Prostate gland (tissue), 2 donors: ENCODE measurements around the gene TUNAR. TPM values are rescaled to one million over a fixed set of nuclear protein-coding genes. Genes with fewer than 3 reads are reported as not detected.

Experiments
- DNase-seq: peaks from one replicate; pipeline ENCODE4 v3.0.0-alpha.2; 2019; ENCODE audit warnings: low spot score
- H3K27ac ChIP-seq, 2 donors: fragments of 200-600 bp; sonication (generic); 2 replicates each; pipeline ENCODE4 v1.5.1; 2017 to 2019
- H3K27me3 ChIP-seq: fragments of 200-600 bp; sonication (generic); replicated peaks from 2 replicates; pipeline ENCODE4 v1.5.1; 2019; ENCODE audit not compliant: insufficient read depth
- H3K36me3 ChIP-seq, 2 donors: fragments of 200-600 bp; sonication (generic); 1 replicate in 1 of 2; 2 replicates in 1 of 2; pipeline versions ENCODE4 v1.5.1 to v1.8.1; 2017 to 2019
- H3K4me1 ChIP-seq: fragments of 200-600 bp; sonication (generic); replicated peaks from 2 replicates; pipeline ENCODE4 v1.5.1; 2019
- H3K4me3 ChIP-seq, 2 donors: fragments of 200-600 bp; sonication (generic); 2 replicates each; pipeline ENCODE4 v1.5.1; 2017 to 2019
- H3K9me3 ChIP-seq: fragments of 200-600 bp; sonication (generic); 2 replicates; pipeline ENCODE4 v1.5.1; 2017
- CTCF ChIP-seq, 4 experiments: fragments of 200-600 bp in 2 of 4; fragments of 450-650 bp in 2 of 4; sonication (generic) in 2 of 4; IDR thresholded peaks; 1 replicate in 3 of 4; 2 replicates in 1 of 4; pipeline ENCODE4 v1.5.1; 2016 to 2019; ENCODE audit warnings: antibody characterized with exemption in 4 of 4, mild to moderate bottlenecking in 2 of 4, moderate library complexity in 2 of 4
- POLR2A ChIP-seq: fragments of 450-650 bp; IDR thresholded peaks from one replicate; pipeline ENCODE4 v1.6.1; 2016; ENCODE audit warnings: antibody characterized with exemption, mild to moderate bottlenecking
- POLR2AphosphoS5 ChIP-seq: sonication (generic); formaldehyde crosslinking; IDR thresholded peaks from one replicate; pipeline ENCODE4 v1.6.1; 2017; ENCODE audit warnings: antibody characterized with exemption
- WGBS: methylation state at CpG from one replicate; pipeline ENCODE4 v1.1.5; 2018; 5-methylcytosine and 5-hydroxymethylcytosine counted together
- intact Hi-C: fragments of 100-400 bp; cut with DNase I; formaldehyde crosslinking; loops from one replicate; pipeline ENCODE4 v1.14.2; 2022
- total RNA-seq, 2 donors: library from RNA; depleted of rRNA; stranded (reverse); fragments of >200 nt; gene quantifications; one replicate each; pipeline ENCODE4 v1.1.0, GENCODE V29; 2016

TUNAR gene
- total RNA-seq, 2 donors from 2014 or later: 1.9 TPM; not detected in 1

- 90% methylated on average over 7 of the region's 7 CpGs for WGBS
- Histone ChIP-seq H3K27ac (no peak overlapping the region), H3K4me3 (no peak overlapping the region), H3K4me1 (no peaks in the 10 kb centered on the region), H3K36me3 (no peaks in the 10 kb centered on the region), H3K27me3 (no peaks in the 10 kb centered on the region), H3K9me3 (no peaks in the 10 kb centered on the region)
- TF ChIP-seq CTCF (IDR thresholded peaks at IDR 0.05) (no peak), POLR2A (no peak), POLR2AphosphoS5 (no peak)
- intact Hi-C loops: no loop called here
- no peak for DNase-seq
Observed at GRCh38 chr14:95911456-95911855, 34.8 kb downstream of the TUNAR start.

DNA sequence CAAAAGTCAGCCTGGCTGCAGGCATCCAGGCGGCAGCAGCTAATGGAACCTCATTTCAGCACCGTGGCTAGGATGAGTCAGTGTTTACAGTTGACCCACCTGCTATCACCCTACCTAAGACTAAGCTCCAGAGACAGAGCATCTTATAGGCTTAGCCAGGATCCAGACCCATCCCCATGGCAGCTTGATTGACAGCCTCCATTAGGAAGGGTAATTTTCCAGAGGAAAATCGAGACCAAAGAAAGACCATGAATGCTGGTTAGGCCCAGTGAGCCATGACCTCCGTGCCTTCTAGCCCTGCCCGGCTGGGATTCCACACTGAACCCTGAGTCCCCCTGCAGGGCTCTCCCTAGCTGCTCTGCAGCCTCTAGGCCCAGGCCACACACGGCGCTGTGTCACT lies 38.7 kb downstream of the TUNAR start:
- H3K27ac ChIP-seq: no peak overlapping the region
- 35% methylated on average over 7 of the region's 7 CpGs for WGBS
- H3K36me3 ChIP-seq: no peaks in the 10 kb centered on the region
- H3K27me3 ChIP-seq: no peaks in the 10 kb centered on the region
- no peaks in the 10 kb centered on the region for H3K4me1 ChIP-seq
- no peak for DNase-seq
- TF ChIP-seq CTCF (IDR thresholded peaks at IDR 0.05) (no peak), POLR2A (no peak), POLR2AphosphoS5 (no peak)
- H3K9me3 ChIP-seq: no peaks in the 10 kb centered on the region
- intact Hi-C loops: no loop called here
- no peak overlapping the region for H3K4me3 ChIP-seq

- TF ChIP-seq CTCF (IDR thresholded peaks at IDR 0.05): no peak
- no peak for TF ChIP-seq POLR2A
- no peak for TF ChIP-seq POLR2AphosphoS5
- no peaks in the 10 kb centered on the region for H3K36me3 ChIP-seq
- no peak overlapping the region for H3K27ac ChIP-seq
- WGBS: 8% methylated on average over 6 of the region's 6 CpGs
- H3K9me3 ChIP-seq: no peaks in the 10 kb centered on the region
- no peak for DNase-seq
- H3K27me3 ChIP-seq: no peaks in the 10 kb centered on the region
- intact Hi-C loops: no loop called here
- H3K4me3 ChIP-seq: no peak overlapping the region
- H3K4me1 ChIP-seq: no peaks in the 10 kb centered on the region
Observed at GRCh38 chr14:95918466-95918865, 41.8 kb downstream of the TUNAR start.

- no peak for TF ChIP-seq POLR2A
- no peak for TF ChIP-seq CTCF (IDR thresholded peaks at IDR 0.05)
- no peak for TF ChIP-seq POLR2AphosphoS5
- no peak overlapping the region for H3K4me3 ChIP-seq
- no peak for DNase-seq
Observed at GRCh38 chr14:95920769-95921438, 44.3 kb downstream of the TUNAR start.

GRCh38 chr14:95922080-95922479 lies 45.4 kb downstream of the TUNAR start:
- no peak overlapping the region for H3K27ac ChIP-seq
- WGBS: 92% methylated on average over 4 of the region's 4 CpGs

More at GRCh38 chr14:95920769-95921438, 44.3 kb downstream of the TUNAR start:
- no peak overlapping the region for H3K27ac ChIP-seq
- no peaks in the 10 kb centered on the region for H3K27me3 ChIP-seq
- no peaks in the 10 kb centered on the region for H3K9me3 ChIP-seq
- 72% methylated on average over 11 of the region's 11 CpGs for WGBS
- H3K36me3 ChIP-seq: no peaks in the 10 kb centered on the region
- intact Hi-C loops: no loop called here
- no peaks in the 10 kb centered on the region for H3K4me1 ChIP-seq

More at GRCh38 chr14:95922080-95922479, 45.4 kb downstream of the TUNAR start:
- Histone ChIP-seq H3K4me3 (no peak overlapping the region), H3K9me3 (no peaks in the 10 kb centered on the region), H3K27me3 (no peaks in the 10 kb centered on the region), H3K36me3 (no peaks in the 10 kb centered on the region), H3K4me1 (no peaks in the 10 kb centered on the region)
- DNase-seq: no peak
- intact Hi-C loops: no loop called here
- TF ChIP-seq CTCF (IDR thresholded peaks at IDR 0.05) (no peak), POLR2AphosphoS5 (no peak), POLR2A (no peak)
